ACC112 (cell line): Measurements from ENCODE around the gene BEND6.

Experiments
- H2AFZ ChIP-seq: fragments of 200-600 bp; sonication (generic); one replicate; pipeline ENCODE4 v1.6.0; 2017; ENCODE audit warnings: antibody characterized with exemption, low read length; ENCODE audit not compliant: unreplicated experiment
- H3K27ac ChIP-seq: fragments of 200-600 bp; sonication (generic); 2 replicates; pipeline ENCODE4 v1.5.1; 2014; ENCODE audit warnings: low read depth, mild to moderate bottlenecking, antibody characterized with exemption, low read length, moderate library complexity
- H3K27me3 ChIP-seq: fragments of 200-600 bp; sonication (generic); 2 replicates; pipeline ENCODE4 v1.6.1; 2014; ENCODE audit warnings: mild to moderate bottlenecking, antibody characterized with exemption, low read length, moderate library complexity, mixed read lengths; ENCODE audit not compliant: insufficient read depth
- H3K36me3 ChIP-seq: fragments of 200-600 bp; sonication (generic); 2 replicates; pipeline ENCODE4 v1.6.1; 2016; ENCODE audit warnings: mild to moderate bottlenecking, antibody characterized with exemption, low read length, moderate library complexity, mixed read lengths; ENCODE audit not compliant: insufficient read depth
- H3K4me1 ChIP-seq: fragments of 200-600 bp; sonication (generic); one replicate; pipeline ENCODE4 v1.6.1; 2016; ENCODE audit warnings: low read length, mixed read lengths; ENCODE audit not compliant: insufficient read depth, unreplicated experiment, control insufficient read depth
- H3K4me3 ChIP-seq: fragments of 200-600 bp; sonication (generic); 2 replicates; pipeline ENCODE4 v1.5.1; 2014; ENCODE audit warnings: mild to moderate bottlenecking, low read depth, low read length
- H3K79me2 ChIP-seq: fragments of 200-600 bp; sonication (generic); one replicate; pipeline ENCODE4 v1.6.0; 2016; ENCODE audit warnings: low read length; ENCODE audit not compliant: control insufficient read depth, unreplicated experiment, insufficient read depth

Gene BEND6

GRCh38 chr6:56922645-56923044 is 32.3 kb upstream of the BEND6 start:
- no peak overlapping the region for H3K4me3 ChIP-seq
- no peaks in the 10 kb centered on the region for H3K36me3 ChIP-seq
- H3K27me3 ChIP-seq: no peaks in the 10 kb centered on the region
- no peak overlapping the region for H3K27ac ChIP-seq
- H2AFZ ChIP-seq: no peak overlapping the region
- peaks cover 11% of the 10 kb centered on the region for H3K4me1 ChIP-seq
- H3K79me2 ChIP-seq: peaks cover 23% of the 10 kb centered on the region

GRCh38 chr6:56923565-56923964 is 31.3 kb upstream of the BEND6 start:
- Histone ChIP-seq H3K4me3 (no peak overlapping the region), H3K27me3 (no peaks in the 10 kb centered on the region), H2AFZ (no peak overlapping the region), H3K27ac (no peak overlapping the region), H3K36me3 (no peaks in the 10 kb centered on the region), H3K4me1 (peaks cover 20% of the 10 kb centered on the region), H3K79me2 (peaks cover 27% of the 10 kb centered on the region)

GRCh38 chr6:56927538-56928453 is 27.1 kb upstream of the BEND6 start:
- Histone ChIP-seq H3K79me2 (peaks cover 32% of the 10 kb centered on the region), H3K4me1 (peaks cover 20% of the 10 kb centered on the region), H3K27ac (0 out of 2 replicates have a peak overlapping the region, but pooled peaks have one; percentile 3), H3K27me3 (no peaks in the 10 kb centered on the region), H2AFZ (no peak overlapping the region), H3K4me3 (no peak overlapping the region), H3K36me3 (no peaks in the 10 kb centered on the region)

GRCh38 chr6:56930846-56931245 is 24.1 kb upstream of the BEND6 start:
- Histone ChIP-seq H3K36me3 (no peaks in the 10 kb centered on the region), H3K79me2 (peaks cover 31% of the 10 kb centered on the region), H3K4me3 (no peak overlapping the region), H3K27ac (no peak overlapping the region), H2AFZ (no peak overlapping the region), H3K4me1 (peaks cover 26% of the 10 kb centered on the region), H3K27me3 (no peaks in the 10 kb centered on the region)

GRCh38 chr6:56932910-56933477 is 21.9 kb upstream of the BEND6 start:
- H3K27ac ChIP-seq: no peak overlapping the region
- peaks cover 26% of the 10 kb centered on the region for H3K4me1 ChIP-seq
- H3K36me3 ChIP-seq: no peaks in the 10 kb centered on the region
- H3K4me3 ChIP-seq: no peak overlapping the region
- H3K79me2 ChIP-seq: peaks cover 32% of the 10 kb centered on the region
- no peaks in the 10 kb centered on the region for H3K27me3 ChIP-seq
- no peak overlapping the region for H2AFZ ChIP-seq

GRCh38 chr6:56933650-56934049 is 21.3 kb upstream of the BEND6 start:
- Histone ChIP-seq H3K27me3 (no peaks in the 10 kb centered on the region), H3K4me1 (peaks cover 26% of the 10 kb centered on the region), H3K4me3 (no peak overlapping the region), H3K27ac (no peak overlapping the region), H2AFZ (no peak overlapping the region), H3K79me2 (peaks cover 28% of the 10 kb centered on the region), H3K36me3 (no peaks in the 10 kb centered on the region)

- Histone ChIP-seq H3K4me3 (no peak overlapping the region), H3K79me2 (peaks cover 23% of the 10 kb centered on the region), H2AFZ (no peak overlapping the region), H3K4me1 (peaks cover 32% of the 10 kb centered on the region), H3K27me3 (no peaks in the 10 kb centered on the region), H3K27ac (no peak overlapping the region), H3K36me3 (no peaks in the 10 kb centered on the region)
Observed at GRCh38 chr6:56934876-56935275, 20.0 kb upstream of the BEND6 start.

- Histone ChIP-seq H3K27me3 (no peaks in the 10 kb centered on the region), H2AFZ (no peak overlapping the region), H3K36me3 (peaks cover 6% of the 10 kb centered on the region), H3K79me2 (peaks cover 23% of the 10 kb centered on the region), H3K4me1 (peaks cover 32% of the 10 kb centered on the region), H3K27ac (no peak overlapping the region), H3K4me3 (no peak overlapping the region)
Observed at GRCh38 chr6:56936466-56936865, 18.4 kb upstream of the BEND6 start.

GRCh38 chr6:56938649-56939191 is 16.2 kb upstream of the BEND6 start:
- peaks cover 19% of the 10 kb centered on the region for H3K36me3 ChIP-seq
- H3K79me2 ChIP-seq: peaks cover 23% of the 10 kb centered on the region
- H2AFZ ChIP-seq: no peak overlapping the region
- peak overlapping the region; percentile 67; the same call in 1 of the 2 replicates for H3K4me3 ChIP-seq
- peak overlapping the region; percentile 89 for H3K27ac ChIP-seq
- H3K27me3 ChIP-seq: no peaks in the 10 kb centered on the region
- H3K4me1 ChIP-seq: peaks cover 32% of the 10 kb centered on the region

GRCh38 chr6:56940463-56940862 is 14.4 kb upstream of the BEND6 start:
- H3K79me2 ChIP-seq: peaks cover 16% of the 10 kb centered on the region
- H3K36me3 ChIP-seq: peaks cover 27% of the 10 kb centered on the region
- no peak overlapping the region for H3K4me3 ChIP-seq
- no peak overlapping the region for H2AFZ ChIP-seq
- no peak overlapping the region for H3K27ac ChIP-seq
- no peaks in the 10 kb centered on the region for H3K27me3 ChIP-seq
- H3K4me1 ChIP-seq: peaks cover 26% of the 10 kb centered on the region
